GM20000 (cell line): ENCODE measurements around the gene ZC3H4.

Source experiments
- DNase-seq: peaks from one replicate; pipeline ENCODE4 v3.0.0; 2012; ENCODE audit warnings: low spot score
- CTCF ChIP-seq: IDR thresholded peaks from 2 replicates; pipeline ENCODE4 v1.5.1; 2012; ENCODE audit warnings: mild to moderate bottlenecking, control low read depth; ENCODE audit errors: extremely low read depth, missing control alignments

Gene ZC3H4

DNA sequence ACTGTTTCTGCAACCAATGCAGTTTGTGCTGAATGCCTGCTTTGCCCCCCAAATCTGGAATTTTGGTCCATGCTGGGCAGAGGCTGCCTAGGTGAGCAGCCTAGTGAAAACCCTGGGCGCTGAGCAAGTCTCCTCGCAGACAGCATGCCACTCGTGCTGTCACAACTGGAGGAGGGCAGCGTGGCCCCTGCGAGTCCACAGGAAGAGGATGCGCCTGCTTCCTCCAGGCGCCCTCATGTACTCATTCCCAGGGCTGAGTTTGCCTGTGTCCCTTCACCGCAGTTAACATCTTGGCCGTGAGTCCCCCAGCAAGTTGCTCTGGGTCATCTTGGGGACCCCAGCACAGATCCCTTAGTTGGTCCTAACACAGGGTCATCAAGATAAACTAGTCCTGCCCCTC lies 39.0 kb downstream of the ZC3H4 start:
- DNase-seq, result no peak
- TF ChIP-seq CTCF, result no peak

GRCh38 chr19:47073574-47073973 lies 40.0 kb downstream of the ZC3H4 start:
- TF ChIP-seq CTCF, result no peak
- DNase-seq, result no peak

GRCh38 chr19:47072323-47072722 lies 41.3 kb downstream of the ZC3H4 start:
- no peak for TF ChIP-seq CTCF
- DNase-seq, result no peak

- DNase-seq, result no peak
- TF ChIP-seq CTCF, result no peak
Measured at GRCh38 chr19:47071731-47072130, 41.8 kb downstream of the ZC3H4 start.

DNA sequence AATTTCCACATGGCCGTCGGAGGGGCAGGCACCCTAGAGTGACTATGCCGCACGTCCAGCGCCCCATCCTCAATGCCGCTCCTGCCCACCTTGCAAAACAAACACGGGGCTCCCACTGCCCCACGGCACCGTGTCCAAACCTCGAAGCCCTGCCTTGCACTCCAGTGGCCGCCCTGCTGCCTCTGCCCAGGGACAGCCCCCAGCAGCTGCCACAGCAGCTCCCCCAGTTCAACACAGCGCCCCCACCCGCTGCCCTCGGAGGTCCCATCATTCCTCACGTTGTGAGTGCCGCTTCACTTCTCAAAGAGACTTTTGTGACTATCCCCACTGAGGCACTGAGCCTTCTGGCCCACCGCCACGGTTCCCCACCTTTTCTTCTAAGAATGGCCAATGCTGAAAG lies 42.8 kb downstream of the ZC3H4 start:
- DNase-seq, result no peak

DNA sequence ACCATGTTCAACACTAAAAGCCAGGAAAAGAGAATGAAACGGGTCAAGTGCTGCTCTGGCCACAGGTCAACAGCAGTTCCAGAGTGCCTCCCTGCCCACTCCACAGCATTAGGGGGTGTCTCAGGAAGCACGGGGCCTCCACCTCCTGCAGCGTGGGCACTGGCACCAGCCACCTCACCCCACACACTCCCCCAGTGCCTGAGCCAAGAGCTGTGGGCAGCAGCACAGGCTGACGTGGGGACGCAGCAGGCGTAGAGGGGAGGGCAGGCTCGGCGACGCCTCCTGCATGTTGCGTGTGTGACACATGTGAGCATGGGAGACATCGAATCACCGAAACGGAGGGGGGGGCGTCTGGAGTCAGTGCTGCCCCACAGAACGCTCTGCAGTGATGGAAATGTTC lies 43.8 kb downstream of the ZC3H4 start:
- DNase-seq, result no peak
- no peak for TF ChIP-seq CTCF

More for the DNA sequence above, 42.8 kb downstream of the ZC3H4 start:
- no peak for TF ChIP-seq CTCF

DNA sequence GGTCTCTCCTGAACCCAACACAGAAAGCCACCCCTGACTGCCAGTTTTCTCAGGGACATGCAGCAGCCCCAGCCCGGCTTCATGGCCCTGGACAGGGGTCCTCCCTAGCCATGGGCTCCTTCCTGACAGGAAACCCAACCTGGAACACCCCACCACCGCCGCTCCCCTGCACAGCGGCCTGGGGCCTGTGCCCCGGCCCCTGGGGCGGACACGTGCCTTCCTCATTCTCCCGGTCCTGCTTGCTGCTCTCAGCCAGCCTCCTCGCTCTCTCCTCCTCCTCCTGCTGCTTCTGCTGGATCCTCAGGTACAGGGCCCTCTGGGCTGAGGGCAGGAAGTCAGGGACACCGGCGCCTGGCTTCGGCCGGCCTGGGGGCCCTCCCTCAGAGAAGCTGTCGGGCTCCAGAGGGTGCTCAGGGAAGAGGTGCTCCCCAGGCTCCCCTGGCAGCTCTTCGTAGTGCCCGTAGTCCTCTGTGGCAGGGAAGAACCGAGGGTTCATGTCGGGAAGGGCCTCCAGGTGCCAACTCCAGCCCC lies 44.6 kb downstream of the ZC3H4 start:
- no peak for DNase-seq
- TF ChIP-seq CTCF, result no peak
